Right atrium auricular region (tissue), 2 donors: ENCODE results near the gene DHX57. TPM values are rescaled to one million over a fixed set of nuclear protein-coding genes. Genes with fewer than 3 reads are reported as not detected.

Experiments
- DNase-seq: peaks from one replicate; pipeline ENCODE4 v3.0.0-alpha.2; 2019; ENCODE audit warnings: low spot score
- H3K27ac ChIP-seq, 2 donors: fragments of 200-600 bp; sonication (generic); 1 replicate in 1 of 2; 2 replicates in 1 of 2; pipeline ENCODE4 v1.5.1; 2016 to 2019
- H3K27me3 ChIP-seq, 2 donors: fragments of 200-600 bp; sonication (generic); one replicate each; pipeline versions ENCODE4 v1.5.1 to v1.6.0; 2017 to 2019
- H3K36me3 ChIP-seq: fragments of 200-600 bp; sonication (generic); one replicate; pipeline ENCODE4 v1.5.1; 2016
- H3K4me1 ChIP-seq, 2 donors: fragments of 200-600 bp; sonication (generic); one replicate each; pipeline versions ENCODE4 v1.5.1 to v1.6.0; 2017 to 2019
- H3K4me3 ChIP-seq, 2 donors: fragments of 200-600 bp; sonication (generic); 1 replicate in 1 of 2; 2 replicates in 1 of 2; pipeline ENCODE4 v1.5.1; 2017 to 2019; ENCODE audit warnings: mild to moderate bottlenecking in 1 of 2, moderate library complexity in 1 of 2
- H3K9me3 ChIP-seq, 2 donors: fragments of 200-600 bp; sonication (generic); one replicate each; pipeline ENCODE4 v1.5.1; 2019
- total RNA-seq, 2 donors: library from RNA; depleted of rRNA; stranded (reverse); fragments of >200 nt; gene quantifications; one replicate each; pipeline ENCODE4 v1.1.0, GENCODE V29; 2016
- TF ChIP-seq, protein P1 (sequence below), 2 donors: fragments of 200-600 bp; sonication (generic); IDR thresholded peaks; one replicate each; pipeline ENCODE4 v1.5.1; 2019; ENCODE audit warnings: antibody characterized with exemption in 2 of 2

DHX57 gene
- total RNA-seq, 2 donors from 2014 or later = 6.9 to 7.2 TPM

DNA sequence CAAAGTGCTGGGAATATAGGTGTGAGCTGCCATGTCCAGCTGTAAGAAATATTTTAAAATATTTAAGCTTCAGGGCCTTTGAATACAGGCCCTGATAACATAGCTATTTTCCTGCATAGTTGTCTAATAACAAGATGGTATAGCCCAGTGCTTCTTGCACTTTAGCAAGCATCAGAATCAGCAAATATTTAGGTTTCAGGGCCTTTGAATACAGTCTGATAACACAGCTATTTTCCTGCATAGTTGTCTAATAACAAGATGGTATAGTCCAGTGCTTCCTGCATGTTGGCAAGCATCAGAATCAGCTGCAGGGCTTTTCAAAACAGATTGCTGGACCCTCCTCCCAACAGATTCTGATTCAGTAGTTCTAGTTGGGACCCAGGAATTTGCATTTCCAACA, 92.1 kb downstream of the DHX57 start:
- no peaks in the 10 kb centered on the region for H3K9me3 ChIP-seq
- no peak overlapping the region for H3K27ac ChIP-seq
- H3K36me3 ChIP-seq = peaks cover 17% of the 10 kb centered on the region
- TF ChIP-seq, protein P1, sequence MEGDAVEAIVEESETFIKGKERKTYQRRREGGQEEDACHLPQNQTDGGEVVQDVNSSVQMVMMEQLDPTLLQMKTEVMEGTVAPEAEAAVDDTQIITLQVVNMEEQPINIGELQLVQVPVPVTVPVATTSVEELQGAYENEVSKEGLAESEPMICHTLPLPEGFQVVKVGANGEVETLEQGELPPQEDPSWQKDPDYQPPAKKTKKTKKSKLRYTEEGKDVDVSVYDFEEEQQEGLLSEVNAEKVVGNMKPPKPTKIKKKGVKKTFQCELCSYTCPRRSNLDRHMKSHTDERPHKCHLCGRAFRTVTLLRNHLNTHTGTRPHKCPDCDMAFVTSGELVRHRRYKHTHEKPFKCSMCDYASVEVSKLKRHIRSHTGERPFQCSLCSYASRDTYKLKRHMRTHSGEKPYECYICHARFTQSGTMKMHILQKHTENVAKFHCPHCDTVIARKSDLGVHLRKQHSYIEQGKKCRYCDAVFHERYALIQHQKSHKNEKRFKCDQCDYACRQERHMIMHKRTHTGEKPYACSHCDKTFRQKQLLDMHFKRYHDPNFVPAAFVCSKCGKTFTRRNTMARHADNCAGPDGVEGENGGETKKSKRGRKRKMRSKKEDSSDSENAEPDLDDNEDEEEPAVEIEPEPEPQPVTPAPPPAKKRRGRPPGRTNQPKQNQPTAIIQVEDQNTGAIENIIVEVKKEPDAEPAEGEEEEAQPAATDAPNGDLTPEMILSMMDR (IDR thresholded peaks at IDR 0.05) = no peak
- H3K4me1 ChIP-seq = peaks cover 0 to 8% of the 10 kb centered on the region in 2 donors
- H3K4me3 ChIP-seq = no peak overlapping the region
- no peaks in the 10 kb centered on the region for H3K27me3 ChIP-seq
- no peak for DNase-seq

DNA sequence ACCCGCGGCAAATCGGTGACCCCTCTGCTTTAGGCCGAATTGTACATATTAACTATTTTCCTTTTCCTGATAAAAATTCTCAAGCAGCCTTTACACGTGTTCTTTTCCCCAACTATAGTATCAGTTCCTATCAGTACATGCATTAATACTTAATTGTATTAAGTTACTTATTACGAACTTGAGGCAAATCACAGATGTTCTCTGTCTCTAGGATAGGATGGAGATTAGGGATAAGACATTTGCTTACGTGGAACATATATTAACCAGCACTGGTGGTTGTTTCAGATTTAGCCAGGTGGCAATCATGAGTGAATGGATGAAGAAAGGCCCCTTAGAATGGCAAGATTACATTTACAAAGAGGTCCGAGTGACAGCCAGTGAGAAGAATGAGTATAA, 97.0 kb downstream of the DHX57 start:
- H3K36me3 ChIP-seq = peaks cover 17% of the 10 kb centered on the region
- TF ChIP-seq, protein P1 (IDR thresholded peaks at IDR 0.05) = no peak
- no peak for DNase-seq
- H3K4me1 ChIP-seq = peaks cover 0 to 11% of the 10 kb centered on the region in 2 donors
- H3K27me3 ChIP-seq = no peaks in the 10 kb centered on the region
- peak overlapping the region; percentile 61 to 67 for H3K4me3 ChIP-seq
- peak overlapping the region; percentile 55 to 59 for H3K27ac ChIP-seq
- H3K9me3 ChIP-seq = no peaks in the 10 kb centered on the region

DNA sequence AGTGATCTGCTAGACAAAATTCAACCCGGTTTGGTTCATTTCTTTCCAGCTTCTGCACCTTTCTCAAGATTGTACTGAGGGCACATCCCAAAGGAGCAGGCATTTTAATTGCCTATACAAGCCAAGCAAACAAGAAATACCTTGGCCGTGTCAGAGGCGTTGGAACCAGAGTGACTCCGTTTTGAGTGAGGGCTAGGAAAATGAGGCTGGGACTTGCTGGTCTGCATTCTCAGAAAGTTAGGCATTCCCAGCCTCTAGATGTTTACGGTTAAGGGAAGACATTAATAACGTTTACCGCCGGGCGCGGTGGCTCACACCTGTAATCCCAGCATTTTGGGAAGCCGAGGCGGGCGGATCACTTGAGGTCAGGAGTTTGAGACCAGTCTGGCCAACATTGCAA, 99.2 kb downstream of the DHX57 start:
- no peak overlapping the region for H3K4me3 ChIP-seq
- H3K9me3 ChIP-seq = no peaks in the 10 kb centered on the region
- peaks cover 0 to 11% of the 10 kb centered on the region in 2 donors for H3K4me1 ChIP-seq
- H3K27ac ChIP-seq = no peak overlapping the region
- H3K27me3 ChIP-seq = no peaks in the 10 kb centered on the region
- H3K36me3 ChIP-seq = peaks cover 13% of the 10 kb centered on the region
- TF ChIP-seq, protein P1 (IDR thresholded peaks at IDR 0.05) = no peak
- no peak for DNase-seq

DNA sequence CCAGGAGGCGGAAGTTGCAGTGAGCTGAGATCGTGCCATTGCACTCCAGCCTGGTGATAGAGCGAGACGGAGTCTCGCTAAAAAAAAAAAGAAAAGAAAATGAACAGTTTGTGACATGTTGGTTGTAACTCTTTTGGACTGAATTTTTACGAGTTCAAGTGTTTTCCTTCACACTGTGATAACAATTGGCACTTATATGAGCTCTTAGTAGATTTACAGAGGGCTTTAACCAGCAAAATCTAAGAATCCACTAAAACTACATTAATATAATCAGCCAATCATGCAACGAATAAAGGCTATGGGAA, 99.9 kb downstream of the DHX57 start:
- TF ChIP-seq, protein P1 (IDR thresholded peaks at IDR 0.05) = no peak
- no peak for DNase-seq
- H3K4me3 ChIP-seq = no peak overlapping the region
- peaks cover 0 to 11% of the 10 kb centered on the region in 2 donors for H3K4me1 ChIP-seq
- H3K9me3 ChIP-seq = no peaks in the 10 kb centered on the region
- H3K27ac ChIP-seq = no peak overlapping the region
- peaks cover 7% of the 10 kb centered on the region for H3K36me3 ChIP-seq
- no peaks in the 10 kb centered on the region for H3K27me3 ChIP-seq

DNA sequence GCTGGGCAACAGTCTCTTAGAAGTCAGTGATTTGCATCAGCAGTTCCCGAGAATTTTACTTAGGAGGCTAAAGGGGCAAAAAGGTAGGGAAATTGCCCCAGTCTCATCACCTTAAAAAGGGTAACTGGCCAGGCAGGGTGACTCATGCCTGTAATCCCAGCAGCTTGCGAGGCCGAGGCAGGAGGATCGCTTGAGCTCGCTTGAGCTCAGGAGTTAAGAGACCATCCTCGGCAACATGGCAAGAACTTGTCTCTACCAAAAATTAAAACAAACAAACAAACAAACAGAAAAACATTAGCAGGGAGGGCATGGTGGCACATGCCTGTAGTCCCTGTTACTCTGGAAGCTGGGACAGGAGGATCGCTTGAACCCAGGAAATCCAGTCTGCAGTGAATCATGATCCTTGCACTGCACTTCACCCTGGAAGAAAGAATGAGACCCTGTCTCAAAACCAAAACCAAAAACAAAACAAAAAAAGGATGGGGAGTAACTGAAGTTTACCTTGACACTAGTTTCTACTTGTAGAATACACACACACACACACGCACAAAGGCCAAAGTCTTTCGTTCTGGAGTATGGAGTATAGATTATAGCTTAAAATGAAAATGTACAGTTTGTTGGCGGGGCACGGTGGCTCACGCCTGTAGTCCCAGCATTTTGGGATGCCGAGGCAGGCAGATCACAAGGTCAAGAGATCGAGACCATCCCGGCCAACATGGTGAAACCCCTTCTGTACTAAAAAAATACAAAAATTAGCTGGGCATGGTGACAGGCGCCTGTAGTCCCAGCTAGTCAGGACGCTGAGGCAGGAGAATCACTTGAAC, 100.4 kb downstream of the DHX57 start:
- Histone ChIP-seq H3K27ac (no peak overlapping the region), H3K4me3 (no peak overlapping the region), H3K27me3 (no peaks in the 10 kb centered on the region), H3K9me3 (no peaks in the 10 kb centered on the region), H3K4me1 (peaks cover 0 to 11% of the 10 kb centered on the region in 2 donors), H3K36me3 (peaks cover under 1% of the 10 kb centered on the region)
- DNase-seq = no peak
- TF ChIP-seq, protein P1 (IDR thresholded peaks at IDR 0.05) = no peak

DNA sequence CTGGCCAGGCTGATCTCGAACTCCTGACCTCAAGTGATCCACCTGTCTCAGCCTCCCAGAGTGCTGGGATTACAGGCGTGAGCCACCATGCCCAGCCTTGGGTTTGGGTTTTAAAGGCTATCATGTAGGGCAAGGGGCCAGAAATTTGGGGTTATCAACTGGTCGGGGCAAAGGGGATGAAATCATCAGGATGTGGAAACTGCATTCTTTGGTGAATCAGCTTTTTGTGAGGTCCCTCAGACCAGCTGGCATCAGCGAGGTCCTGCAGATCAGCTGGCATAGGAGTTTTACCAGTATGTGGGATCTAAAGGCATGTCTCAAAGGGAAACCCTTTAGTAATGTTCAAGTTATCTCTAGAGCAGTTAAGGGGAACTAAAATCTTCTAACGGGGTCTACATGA, 104.1 kb downstream of the DHX57 start:
- H3K9me3 ChIP-seq = no peaks in the 10 kb centered on the region
- TF ChIP-seq, protein P1 (IDR thresholded peaks at IDR 0.05) = no peak
- no peaks in the 10 kb centered on the region for H3K36me3 ChIP-seq
- no peak for DNase-seq
- H3K27me3 ChIP-seq = no peaks in the 10 kb centered on the region
- H3K27ac ChIP-seq = no peak overlapping the region
- H3K4me1 ChIP-seq = no peaks in the 10 kb centered on the region
- H3K4me3 ChIP-seq = no peak overlapping the region
